ENCODE measurements around the gene FAM174C. TPM values are rescaled to one million over a fixed set of nuclear protein-coding genes. Genes with fewer than 3 reads are reported as not detected.

The FAM174C gene
- total and polyA plus RNA-seq, 2 of the 8 experiments (the other 6 are each of a cell fraction or from before 2014, with no cell fraction given) = 44.5 to 125 TPM

DNA sequence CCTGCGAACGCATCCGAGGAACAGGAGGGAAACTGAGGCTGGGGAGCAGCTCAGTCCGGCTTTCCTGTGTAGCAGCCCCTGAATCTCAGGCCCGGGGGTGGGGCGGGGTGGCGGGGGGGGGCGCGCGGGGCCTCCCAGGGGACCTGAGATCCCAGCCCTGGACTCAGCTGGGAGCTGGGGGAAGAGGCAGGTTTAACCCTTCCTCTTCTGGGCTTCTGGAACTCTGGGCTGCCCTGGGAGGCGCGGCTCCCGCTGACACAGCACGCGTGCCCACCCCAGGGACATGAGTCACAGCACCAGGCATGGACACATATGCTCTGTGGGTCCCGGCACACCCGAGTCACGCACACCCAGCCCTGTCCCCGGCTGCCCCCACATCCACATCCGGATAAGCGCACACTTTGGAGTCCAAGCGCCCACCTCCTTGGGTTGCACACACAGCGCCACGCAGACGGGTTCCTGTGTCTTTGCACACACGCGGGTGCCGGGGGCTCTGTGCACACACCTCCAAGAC is 9.7 kb upstream of the FAM174C start:
- Histone ChIP-seq H3K4me1 (replicated peaks in 1 of 4; ENCODE audit: control insufficient read depth in 3 of 4, insufficient read depth in 4 of 4, low read length in 3 of 4) (peaks cover 4 to 63% (median 46%) of the 10 kb centered on the region in 4 experiments), H3K27ac (ENCODE audit: low read depth, low read length) (no peak overlapping the region), H3K23ac (ENCODE audit: insufficient read length) (no peak overlapping the region), H3K27me3 (replicated peaks in 1 of 4; ENCODE audit: control insufficient read depth in 3 of 4, extremely low read depth in 1 of 4, insufficient read depth in 3 of 4, low read length in 3 of 4) (peaks cover 0 to 10% (median 5%) of the 10 kb centered on the region in 4 experiments; a peak in 4 of 7 replicates), H3K14ac (ENCODE audit: insufficient read length) (no peak overlapping the region), H3K36me3 (ENCODE audit: control insufficient read depth in 2 of 4, insufficient read depth in 4 of 4, low read length in 3 of 4) (peaks cover 0 to 3% (median 2%) of the 10 kb centered on the region in 4 experiments; a peak in 1 of 8 replicates), H3K4me2 (ENCODE audit: insufficient read depth in 1 of 2, low read depth in 2 of 2, low read length in 2 of 2) (peak overlapping the region; percentile 82 to 83), H2BK15ac (ENCODE audit: low read length) (peak overlapping the region; percentile 100; the same call in 1 of the 2 replicates), H3K4me3 (ENCODE audit: extremely low read depth in 1 of 4, insufficient read depth in 2 of 4, low read depth in 3 of 4, low read length in 4 of 4) (peak overlapping the region; percentile 38 to 61 (median 48)), H4K91ac (replicated peaks; ENCODE audit: insufficient read length, low read length) (peak overlapping the region; percentile 99), H3K23me2 (ENCODE audit: low read depth, low read length) (peaks cover 35% of the 10 kb centered on the region; the same call in 1 of the 2 replicates), H3K4ac (replicated peaks; ENCODE audit: insufficient read length, low read depth, low read length) (peak overlapping the region; percentile 92), H4K8ac (ENCODE audit: extremely low read depth, insufficient read depth, low read length) (no peak overlapping the region; the same call in 1 of the 2 replicates), H2AFZ (ENCODE audit: low read length) (no peak overlapping the region), H3K18ac (ENCODE audit: extremely low read depth, low read length) (peak overlapping the region; percentile 93), H2BK120ac (replicated peaks; ENCODE audit: low read depth, low read length) (peak overlapping the region; percentile 95), H3K9me3 (ENCODE audit: insufficient read depth in 2 of 2, low read depth in 1 of 2, low read length in 1 of 2) (no peaks in the 10 kb centered on the region), H2BK5ac (ENCODE audit: low read depth, low read length) (peak overlapping the region; percentile 98), H2AK5ac (ENCODE audit: low read depth, low read length) (peak overlapping the region; percentile 87), H3K9ac (replicated peaks in 1 of 4; ENCODE audit: extremely low read depth in 1 of 4, low read depth in 3 of 4, low read length in 3 of 4) (peak overlapping the region in 2 of 4 experiments; percentile 25 to 38; a peak in 3 of 7 replicates), H4K20me1 (replicated peaks in 1 of 2; ENCODE audit: control insufficient read depth in 1 of 2, insufficient read depth in 2 of 2, low read length in 2 of 2) (peaks cover 2 to 10% of the 10 kb centered on the region in 2 experiments), H3K79me1 (ENCODE audit: low read depth, low read length) (no peaks in the 10 kb centered on the region; the same call in 1 of the 2 replicates), H2BK12ac (ENCODE audit: low read depth, low read length) (peak overlapping the region; percentile 99; the same call in 1 of the 2 replicates), H2BK20ac (ENCODE audit: low read length) (peak overlapping the region; percentile 80; the same call in 1 of the 2 replicates), H3K79me2 (ENCODE audit: control insufficient read depth in 1 of 2, insufficient read depth in 2 of 2, low read length in 2 of 2) (peaks cover 5 to 11% of the 10 kb centered on the region in 2 experiments), H4K5ac (ENCODE audit: insufficient read length, low read depth, low read length) (peak overlapping the region; percentile 89), H3K56ac (replicated peaks; ENCODE audit: insufficient read length, low read depth, low read length) (peak overlapping the region; percentile 69)
- WGBS, 2 experiments (ENCODE audit: extremely low coverage in 1 of 2, insufficient coverage in 1 of 2, insufficient read length in 1 of 2, insufficient replicate concordance in 2 of 2, low coverage in 1 of 2, low lambda C conversion rate in 2 of 2, missing lambda C conversion rate in 1 of 2) = 11% methylated on average over 19 of the region's 28 CpGs; no CpG with 5 or more reads in 1 of the 2 experiments
- no peak for FAIRE-seq
- POLR2A ChIA-PET (ENCODE audit: partially characterized antibody) = interaction anchor here (1.1 to 19.4 kb wide), 11 partner anchors 10 to 258 kb away, joined by 3 to 456 read pairs (median 4); partner anchors contain the start of genes ARHGAP45, ATP5F1D, CBARP and FAM174C
- CTCF ChIA-PET (ENCODE audit: partially characterized antibody) = interaction anchor here (0.6 to 15.9 kb wide), 13 partner anchors 10 to 239 kb away, joined by 3 to 212 read pairs (median 4); partner anchors contain the start of genes ATP5F1D and CNN2
- no peak for DNase-seq (ENCODE audit: low read depth in 1 of 2, low spot score in 2 of 2)
- TF ChIP-seq CBX8 (IDR thresholded peaks at IDR 0.05; ENCODE audit: borderline replicate concordance, low read depth, low read length) (no peak), EP300 (IDR thresholded peaks at IDR 0.05; ENCODE audit: borderline replicate concordance in 1 of 2, low read depth in 2 of 2, low read length in 2 of 2) (no peak), TAF7 (optimal IDR thresholded peaks at IDR 0.05; ENCODE audit: borderline replicate concordance, low read depth, low read length) (no peak), SAP30 (IDR thresholded peaks at IDR 0.05; ENCODE audit: insufficient read depth, insufficient replicate concordance, low read length) (no peak), KDM5A (IDR thresholded peaks at IDR 0.05; ENCODE audit: low read length) (no peak), POLR2A (IDR thresholded peaks at IDR 0.05; ENCODE audit: control extremely low read depth in 1 of 2, low read depth in 2 of 2, low read length in 2 of 2) (peak in 1 of 2 experiments; percentile 31; a peak in 1 of 3 replicates), TEAD4 (IDR thresholded peaks at IDR 0.05; ENCODE audit: low read depth, low read length) (no peak), GTF2F1 (IDR thresholded peaks at IDR 0.05; ENCODE audit: borderline replicate concordance, low read depth, low read length) (no peak), BRCA1 (IDR thresholded peaks at IDR 0.05; ENCODE audit: low read depth, low read length) (no peak), KDM1A (IDR thresholded peaks at IDR 0.05; ENCODE audit: borderline replicate concordance, low read length) (no peak)
- TF ChIP-seq, protein P1, sequence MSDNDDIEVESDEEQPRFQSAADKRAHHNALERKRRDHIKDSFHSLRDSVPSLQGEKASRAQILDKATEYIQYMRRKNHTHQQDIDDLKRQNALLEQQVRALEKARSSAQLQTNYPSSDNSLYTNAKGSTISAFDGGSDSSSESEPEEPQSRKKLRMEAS (IDR thresholded peaks at IDR 0.05) = no peak

Data from H1 (cell line).